Calu3 (cell line): ENCODE measurements around the gene IL1RAPL2. TPM values are rescaled to one million over a fixed set of nuclear protein-coding genes. Genes with fewer than 3 reads are reported as not detected.

Experiments
- BruUV-seq: library from RNA; stranded (reverse); fragments of 400-500 nt; replicated peaks from 2 replicates; lab custom pipeline; 2021; lab: Mats Ljungman, UMichigan
- CTCF ChIA-PET: fragments of 300-600 bp; sonication (Branson Sonifier 250); formaldehyde crosslinking; loops from one replicate; lab custom pipeline; 2022; ENCODE audit warnings: antibody characterized with exemption; lab: Charles Lee
- DNase-seq: peaks from one replicate; pipeline ENCODE4 v3.0.0; 2022
- H3K27ac Mint-ChIP-seq: one replicate; pipeline ENCODE4 v1.8.0; 2022; ENCODE audit warnings: mixed read lengths; ENCODE audit not compliant: unreplicated experiment
- H3K27me3 Mint-ChIP-seq: one replicate; pipeline ENCODE4 v1.8.0; 2022; ENCODE audit warnings: mixed read lengths; ENCODE audit not compliant: unreplicated experiment
- H3K36me3 Mint-ChIP-seq: one replicate; pipeline ENCODE4 v1.8.0; 2022; ENCODE audit warnings: mild to moderate bottlenecking, moderate library complexity, mixed read lengths; ENCODE audit not compliant: insufficient read depth, unreplicated experiment
- H3K4me1 Mint-ChIP-seq: one replicate; pipeline ENCODE4 v1.8.0; 2022; ENCODE audit warnings: mild to moderate bottlenecking, low read depth, mixed read lengths; ENCODE audit not compliant: unreplicated experiment
- H3K4me3 Mint-ChIP-seq: one replicate; pipeline ENCODE4 v1.8.0; 2022; ENCODE audit warnings: mild to moderate bottlenecking, low read depth, moderate library complexity, mixed read lengths; ENCODE audit not compliant: unreplicated experiment
- H3K9me3 Mint-ChIP-seq: one replicate; pipeline ENCODE4 v1.8.0; 2022; ENCODE audit warnings: low read depth, mixed read lengths; ENCODE audit not compliant: unreplicated experiment
- intact Hi-C: fragments of 100-400 bp; cut with micrococcal nuclease; formaldehyde crosslinking; loops from one replicate; pipeline ENCODE4 v1.10.0; 2022; ENCODE audit not compliant: unreplicated experiment
- total RNA-seq: library from RNA; stranded (reverse); gene quantifications from 2 replicates; pipeline ENCODE4 v1.2.3, GENCODE V29; 2022
- TF ChIP-seq, protein P1 (sequence below): fragments of 200-600 bp; IDR thresholded peaks from one replicate; pipeline ENCODE4 v1.8.0; 2022; ENCODE audit warnings: antibody characterized with exemption; ENCODE audit not compliant: unreplicated experiment

The IL1RAPL2 gene
- total RNA-seq, 1 experiment from 2014 or later = not detected

- intact Hi-C loops = loop anchor here (10.0 kb wide), 1 partner anchor 172 kb away; no protein-coding TSS in a partner anchor
- H3K36me3 Mint-ChIP-seq = no peaks in the 10 kb centered on the region
- TF ChIP-seq, protein P1, sequence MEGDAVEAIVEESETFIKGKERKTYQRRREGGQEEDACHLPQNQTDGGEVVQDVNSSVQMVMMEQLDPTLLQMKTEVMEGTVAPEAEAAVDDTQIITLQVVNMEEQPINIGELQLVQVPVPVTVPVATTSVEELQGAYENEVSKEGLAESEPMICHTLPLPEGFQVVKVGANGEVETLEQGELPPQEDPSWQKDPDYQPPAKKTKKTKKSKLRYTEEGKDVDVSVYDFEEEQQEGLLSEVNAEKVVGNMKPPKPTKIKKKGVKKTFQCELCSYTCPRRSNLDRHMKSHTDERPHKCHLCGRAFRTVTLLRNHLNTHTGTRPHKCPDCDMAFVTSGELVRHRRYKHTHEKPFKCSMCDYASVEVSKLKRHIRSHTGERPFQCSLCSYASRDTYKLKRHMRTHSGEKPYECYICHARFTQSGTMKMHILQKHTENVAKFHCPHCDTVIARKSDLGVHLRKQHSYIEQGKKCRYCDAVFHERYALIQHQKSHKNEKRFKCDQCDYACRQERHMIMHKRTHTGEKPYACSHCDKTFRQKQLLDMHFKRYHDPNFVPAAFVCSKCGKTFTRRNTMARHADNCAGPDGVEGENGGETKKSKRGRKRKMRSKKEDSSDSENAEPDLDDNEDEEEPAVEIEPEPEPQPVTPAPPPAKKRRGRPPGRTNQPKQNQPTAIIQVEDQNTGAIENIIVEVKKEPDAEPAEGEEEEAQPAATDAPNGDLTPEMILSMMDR = no peak
- no peak overlapping the region for H3K4me3 Mint-ChIP-seq
- no peaks in the 10 kb centered on the region for H3K9me3 Mint-ChIP-seq
- H3K4me1 Mint-ChIP-seq = peaks cover 9% of the 10 kb centered on the region
- H3K27me3 Mint-ChIP-seq = no peaks in the 10 kb centered on the region
- no peak for DNase-seq
- H3K27ac Mint-ChIP-seq = no peak overlapping the region
- BruUV-seq = no TSS peak
- CTCF ChIA-PET = no interaction called here
Observed at GRCh38 chrX:104742355-104742754, 176.4 kb downstream of the IL1RAPL2 start.

DNA sequence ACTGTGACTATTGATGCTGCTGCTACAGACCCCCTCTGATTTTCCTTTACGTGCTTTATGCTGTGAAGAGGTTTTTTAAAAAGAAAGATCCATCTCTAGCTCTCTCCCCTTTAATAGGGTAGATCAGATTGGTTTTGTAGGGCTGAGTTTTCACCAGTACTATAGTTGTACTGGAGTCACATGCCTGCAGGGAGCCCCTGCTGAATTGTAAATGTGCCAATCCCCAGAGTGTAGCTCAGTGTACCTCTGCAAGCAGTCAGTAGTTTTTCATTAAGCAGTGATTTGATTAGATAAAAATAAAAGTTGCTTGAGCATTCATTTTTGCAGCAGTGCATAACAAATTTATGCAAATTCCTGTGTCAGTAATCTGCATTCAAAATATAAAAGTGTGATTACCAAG, 179.2 kb downstream of the IL1RAPL2 start:
- no peaks in the 10 kb centered on the region for H3K27me3 Mint-ChIP-seq
- CTCF ChIA-PET = no interaction called here
- no peaks in the 10 kb centered on the region for H3K9me3 Mint-ChIP-seq
- no peaks in the 10 kb centered on the region for H3K36me3 Mint-ChIP-seq
- H3K27ac Mint-ChIP-seq = no peak overlapping the region
- H3K4me1 Mint-ChIP-seq = peaks cover 9% of the 10 kb centered on the region
- TF ChIP-seq, protein P1 = no peak
- no peak for DNase-seq
- intact Hi-C loops = loop anchor here (10.0 kb wide), 1 partner anchor 170 kb away; no protein-coding TSS in a partner anchor
- BruUV-seq = no TSS peak
- no peak overlapping the region for H3K4me3 Mint-ChIP-seq

GRCh38 chrX:104749951-104750610, 184.1 kb downstream of the IL1RAPL2 start:
- Mint-ChIP-seq H3K9me3 (no peaks in the 10 kb centered on the region), H3K36me3 (no peaks in the 10 kb centered on the region), H3K27me3 (no peaks in the 10 kb centered on the region), H3K27ac (no peak overlapping the region), H3K4me1 (no peaks in the 10 kb centered on the region), H3K4me3 (no peak overlapping the region)
- TF ChIP-seq, protein P1 = no peak
- BruUV-seq = no TSS peak
- CTCF ChIA-PET = no interaction called here
- DNase-seq = no peak
- intact Hi-C loops = loop anchor here (10.0 kb wide), 1 partner anchor 165 kb away; no protein-coding TSS in a partner anchor

- Mint-ChIP-seq H3K9me3 (peaks cover 3% of the 10 kb centered on the region), H3K36me3 (no peaks in the 10 kb centered on the region), H3K27me3 (no peaks in the 10 kb centered on the region), H3K4me1 (no peaks in the 10 kb centered on the region), H3K27ac (no peak overlapping the region), H3K4me3 (no peak overlapping the region)
- intact Hi-C loops = no loop called here
- TF ChIP-seq, protein P1 = no peak
- no TSS peak for BruUV-seq
- DNase-seq = no peak
- CTCF ChIA-PET = no interaction called here
Observed at GRCh38 chrX:104762641-104763040, 196.6 kb downstream of the IL1RAPL2 start.
